ENCODE results near the gene DESI1. TPM values are rescaled to one million over a fixed set of nuclear protein-coding genes. Genes with fewer than 3 reads are reported as not detected.

The DESI1 gene
- polyA plus RNA-seq, 2 of the 4 experiments (the other 2 are of a cell fraction), result 13.9 to 19.4 TPM

GRCh38 chr22:41612603-41613306, 8.1 kb downstream of the DESI1 start:
- Histone ChIP-seq H3K4me3 (no peak overlapping the region), H3K9me3 (no peaks in the 10 kb centered on the region), H3K27ac (no peak overlapping the region), H3K4me1 (peaks cover 5% of the 10 kb centered on the region; the same call in 1 of the 3 replicates), H3K4me2 (no peak overlapping the region)
- ChIA-PET POLR2A (no interaction called here), CTCF (interaction anchor here (8.6 kb wide), 1 partner anchor 15 kb away, joined by 46 read pairs; no protein-coding TSS in a partner anchor)
- FAIRE-seq (no peak), DNase-seq (ENCODE audit: low read depth in 1 of 2, low spot score in 1 of 2) (no peak), ATAC-seq (no peak)
- WGBS (ENCODE audit: missing lambda C conversion rate), result 93% methylated on average over 6 of the region's 6 CpGs
- TF ChIP-seq ZC3H11A (IDR thresholded peaks at IDR 0.05) (no peak), REST (IDR thresholded peaks at IDR 0.05) (no peak), HES2 (IDR thresholded peaks at IDR 0.05) (no peak), ATOH8 (CRISPR knock-in tag; IDR thresholded peaks at IDR 0.05; ENCODE audit: low read depth) (no peak), NR3C1 (IDR thresholded peaks at IDR 0.05) (no peak), ESRRA (IDR thresholded peaks at IDR 0.05; ENCODE audit: borderline replicate concordance, low read length) (no peak), ELK1 (IDR thresholded peaks at IDR 0.05; ENCODE audit: low read depth, low read length) (no peak), CTCF (IDR thresholded peaks at IDR 0.05) (no peak), MAX (IDR thresholded peaks at IDR 0.05) (no peak), RCOR1 (IDR thresholded peaks at IDR 0.05; ENCODE audit: low read depth, low read length) (no peak), FOSL2 (IDR thresholded peaks at IDR 0.05) (no peak), FOSL2 (CRISPR knock-in tag; IDR thresholded peaks at IDR 0.05) (no peak), CBX2 (IDR thresholded peaks at IDR 0.05; ENCODE audit: borderline replicate concordance, low read depth) (no peak), RAD21 (conservative IDR thresholded peaks at IDR 0.05 in 1 of 2, IDR thresholded peaks at IDR 0.05 in 1 of 2) (no peak), PHF8 (IDR thresholded peaks at IDR 0.05; ENCODE audit: borderline replicate concordance, low read depth) (no peak), HOXB5 (CRISPR knock-in tag; IDR thresholded peaks at IDR 0.05) (no peak), CHD2 (IDR thresholded peaks at IDR 0.05; ENCODE audit: low read length, partially characterized antibody) (no peak), EHF (CRISPR knock-in tag; IDR thresholded peaks at IDR 0.05) (no peak), POLR2A (IDR thresholded peaks at IDR 0.05; ENCODE audit: low read length) (no peak)

Measured in A549 (cell line).